H9 (cell line): Measurements from ENCODE around the gene AMPH. TPM values are rescaled to one million over a fixed set of nuclear protein-coding genes. Genes with fewer than 3 reads are reported as not detected.

Experiments used
- DNase-seq: peaks from one replicate; pipeline ENCODE4 v3.0.0-alpha.2; 2017
- H2AFZ ChIP-seq: one replicate; pipeline ENCODE4 v1.6.1; 2013; ENCODE audit warnings: mild to moderate bottlenecking, low read length, control low read depth, moderate library complexity
- H2AK5ac ChIP-seq: 2 replicates; pipeline ENCODE4 v1.6.1; 2013; ENCODE audit warnings: low read length, control low read depth, mixed read lengths; ENCODE audit not compliant: insufficient read length
- H2BK120ac ChIP-seq: one replicate; pipeline ENCODE4 v1.6.1; 2013; ENCODE audit warnings: low read depth, mild to moderate bottlenecking, low read length, control low read depth, inconsistent platforms; ENCODE audit not compliant: poor library complexity, severe bottlenecking
- H2BK12ac ChIP-seq: 2 replicates; pipeline ENCODE4 v1.6.1; 2013; ENCODE audit warnings: low read length, control low read depth, mixed read lengths, low read depth; ENCODE audit not compliant: insufficient read length
- H2BK15ac ChIP-seq: 2 replicates; pipeline ENCODE4 v1.6.1; 2013; ENCODE audit warnings: low read depth, low read length, control low read depth
- H2BK20ac ChIP-seq: one replicate; pipeline ENCODE4 v1.6.1; 2013; ENCODE audit warnings: low read depth, mild to moderate bottlenecking, low read length, control low read depth, inconsistent platforms; ENCODE audit not compliant: poor library complexity, severe bottlenecking
- H2BK5ac ChIP-seq: 2 replicates; pipeline ENCODE4 v1.6.1; 2013; ENCODE audit warnings: low read length, control low read depth, mixed read lengths; ENCODE audit not compliant: insufficient read length
- H3K14ac ChIP-seq: 2 replicates; pipeline ENCODE4 v1.6.1; 2013; ENCODE audit warnings: low read length, control low read depth; ENCODE audit not compliant: insufficient read depth
- H3K18ac ChIP-seq: 2 replicates; pipeline ENCODE4 v1.6.1; 2013; ENCODE audit warnings: low read depth, mild to moderate bottlenecking, mixed read lengths, low read length, control low read depth; ENCODE audit not compliant: insufficient read length
- H3K23ac ChIP-seq: 2 replicates; pipeline ENCODE4 v1.6.1; 2013; ENCODE audit warnings: low read length, control low read depth, mixed read lengths, low read depth; ENCODE audit not compliant: insufficient read length
- H3K23me2 ChIP-seq: 2 replicates; pipeline ENCODE4 v1.6.1; 2013; ENCODE audit warnings: low read depth, mild to moderate bottlenecking, mixed read lengths, low read length, control low read depth; ENCODE audit not compliant: insufficient read length, poor library complexity, severe bottlenecking
- H3K27ac ChIP-seq: 2 replicates; pipeline ENCODE4 v1.5.1; 2013; ENCODE audit warnings: low read length, control low read depth, mixed read lengths, low read depth; ENCODE audit not compliant: insufficient read length
- H3K27me3 ChIP-seq: 2 replicates; pipeline ENCODE4 v1.6.1; 2013; ENCODE audit warnings: low read length, control low read depth, inconsistent platforms; ENCODE audit not compliant: insufficient read depth
- H3K4ac ChIP-seq: 2 replicates; pipeline ENCODE4 v1.6.1; 2013; ENCODE audit warnings: low read depth, mild to moderate bottlenecking, control low read depth, inconsistent platforms, low read length, moderate library complexity
- H3K4me1 ChIP-seq: 2 replicates; pipeline ENCODE4 v1.6.1; 2013; ENCODE audit warnings: low read length, control low read depth, inconsistent platforms; ENCODE audit not compliant: insufficient read depth
- H3K4me2 ChIP-seq: 2 replicates; pipeline ENCODE4 v1.6.1; 2013; ENCODE audit warnings: low read length, control low read depth, mixed read lengths; ENCODE audit not compliant: insufficient read length, insufficient read depth
- H3K56ac ChIP-seq: 2 replicates; pipeline ENCODE4 v1.6.1; 2013; ENCODE audit warnings: low read depth, mild to moderate bottlenecking, mixed read lengths, low read length, control low read depth; ENCODE audit not compliant: insufficient read length
- H3K79me1 ChIP-seq: 2 replicates; pipeline ENCODE4 v1.6.1; 2013; ENCODE audit warnings: low read depth, mild to moderate bottlenecking, moderate library complexity, low read length, control low read depth, inconsistent platforms; ENCODE audit not compliant: insufficient read depth, poor library complexity, severe bottlenecking
- H3K79me2 ChIP-seq: 2 replicates; pipeline ENCODE4 v1.6.1; 2013; ENCODE audit warnings: low read length, control low read depth, inconsistent platforms; ENCODE audit not compliant: insufficient read depth
- H3K9ac ChIP-seq: 2 replicates; pipeline ENCODE4 v1.6.1; 2013; ENCODE audit warnings: low read length, control low read depth, mixed read lengths; ENCODE audit not compliant: insufficient read length; ENCODE audit errors: extremely low read depth
- H3K9me3 ChIP-seq: one replicate; pipeline ENCODE4 v1.6.1; 2013; ENCODE audit warnings: low read depth, low read length, inconsistent platforms; ENCODE audit not compliant: control insufficient read depth
- H3T11ph ChIP-seq: one replicate; pipeline ENCODE4 v1.6.1; 2013; ENCODE audit warnings: mild to moderate bottlenecking, low read length, control low read depth, inconsistent platforms
- H4K20me1 ChIP-seq: one replicate; pipeline ENCODE4 v1.6.1; 2013; ENCODE audit not compliant: control insufficient read depth, insufficient read length, insufficient read depth
- H4K5ac ChIP-seq: 2 replicates; pipeline ENCODE4 v1.6.1; 2013; ENCODE audit warnings: low read depth, mild to moderate bottlenecking, mixed read lengths, low read length, control low read depth; ENCODE audit not compliant: insufficient read length
- H4K8ac ChIP-seq: replicated peaks from 2 replicates; pipeline ENCODE4 v1.6.1; 2013; ENCODE audit warnings: low read length, control low read depth, mixed read lengths, low read depth; ENCODE audit not compliant: insufficient read length
- H4K91ac ChIP-seq: 2 replicates; pipeline ENCODE4 v1.6.1; 2013; ENCODE audit warnings: low read depth, mild to moderate bottlenecking, moderate library complexity, mixed read lengths, low read length, control low read depth; ENCODE audit not compliant: insufficient read length
- H3K27ac Mint-ChIP-seq, 3 experiments: 2 replicates in 2 of 3; 3 replicates in 1 of 3; pipeline ENCODE4 v1.8.0; 2020 to 2021; ENCODE audit warnings: mixed read lengths in 3 of 3, mild to moderate bottlenecking in 1 of 3, moderate library complexity in 1 of 3
- H3K27me3 Mint-ChIP-seq: 2 replicates; pipeline ENCODE4 v1.8.0; 2021; ENCODE audit warnings: low read depth, mild to moderate bottlenecking, moderate library complexity, mixed read lengths
- H3K36me3 Mint-ChIP-seq, 3 experiments: 2 replicates in 2 of 3; 3 replicates in 1 of 3; pipeline ENCODE4 v1.8.0; 2020 to 2021; ENCODE audit warnings: low read depth in 3 of 3, mixed read lengths in 3 of 3; ENCODE audit not compliant: insufficient read depth in 1 of 3
- H3K4me1 Mint-ChIP-seq, 2 experiments: 2 replicates each; pipeline ENCODE4 v1.8.0; 2020; ENCODE audit warnings: mixed read lengths in 2 of 2
- H3K4me3 Mint-ChIP-seq, 2 experiments: 2 replicates in 1 of 2; 3 replicates in 1 of 2; pipeline ENCODE4 v1.8.0; 2020 to 2021; ENCODE audit warnings: mild to moderate bottlenecking in 2 of 2, mixed read lengths in 2 of 2, moderate library complexity in 1 of 2
- H3K9me3 Mint-ChIP-seq, 2 experiments: 2 replicates in 1 of 2; 3 replicates in 1 of 2; pipeline ENCODE4 v1.8.0; 2020; ENCODE audit warnings: mild to moderate bottlenecking in 2 of 2, mixed read lengths in 2 of 2, moderate library complexity in 1 of 2
- WGBS: extraction: QIAGEN DNeasy Blood & Tissue Kit; methylation state at CpG from one replicate; pipeline ENCODE4 v1.1.7; 2013; ENCODE audit warnings: missing lambda C conversion rate, low lambda C conversion rate, mixed read lengths; ENCODE audit not compliant: insufficient read length; ENCODE audit errors: extremely low coverage; 5-methylcytosine and 5-hydroxymethylcytosine counted together
- total RNA-seq: library from RNA; stranded (reverse); gene quantifications from 2 replicates; pipeline ENCODE4 v1.2.1, GENCODE V29; 2021
- TF ChIP-seq, protein P1 (sequence below): fragments of 200-600 bp; sonication (generic); conservative IDR thresholded peaks from 3 replicates; pipeline ENCODE4 v1.8.0; 2021; ENCODE audit warnings: antibody characterized with exemption, mild to moderate bottlenecking

The AMPH gene
- total RNA-seq, 1 experiment from 2014 or later = 4.8 TPM

- Histone ChIP-seq H3K79me2 (no peaks in the 10 kb centered on the region), H2BK12ac (no peak overlapping the region), H2AFZ (no peak overlapping the region), H3K4me1 (no peaks in the 10 kb centered on the region), H3K79me1 (no peaks in the 10 kb centered on the region), H4K8ac (no peak overlapping the region), H3K23me2 (no peaks in the 10 kb centered on the region), H2BK20ac (no peak overlapping the region), H2BK120ac (no peak overlapping the region), H2BK15ac (no peak overlapping the region), H4K5ac (no peak overlapping the region), H3K9me3 (no peaks in the 10 kb centered on the region), H3K14ac (no peak overlapping the region), H4K20me1 (no peaks in the 10 kb centered on the region), H2AK5ac (no peak overlapping the region), H3K18ac (no peak overlapping the region), H3K9ac (no peak overlapping the region), H3K4ac (no peak overlapping the region), H3T11ph (no peak overlapping the region), H2BK5ac (no peak overlapping the region), H3K4me2 (no peak overlapping the region), H3K27ac (no peak overlapping the region), H3K27me3 (no peaks in the 10 kb centered on the region), H3K56ac (no peak overlapping the region), H4K91ac (no peak overlapping the region), H3K23ac (no peak overlapping the region)
- Mint-ChIP-seq H3K4me3 (no peak overlapping the region), H3K27ac (no peak overlapping the region), H3K4me1 (no peaks in the 10 kb centered on the region), H3K36me3 (peaks cover 0 to 2% (median 0%) of the 10 kb centered on the region in 3 experiments; a peak in 2 of 7 replicates), H3K27me3 (no peaks in the 10 kb centered on the region; the same call in 1 of the 2 replicates), H3K9me3 (no peaks in the 10 kb centered on the region)
- DNase-seq = no peak
- TF ChIP-seq, protein P1, sequence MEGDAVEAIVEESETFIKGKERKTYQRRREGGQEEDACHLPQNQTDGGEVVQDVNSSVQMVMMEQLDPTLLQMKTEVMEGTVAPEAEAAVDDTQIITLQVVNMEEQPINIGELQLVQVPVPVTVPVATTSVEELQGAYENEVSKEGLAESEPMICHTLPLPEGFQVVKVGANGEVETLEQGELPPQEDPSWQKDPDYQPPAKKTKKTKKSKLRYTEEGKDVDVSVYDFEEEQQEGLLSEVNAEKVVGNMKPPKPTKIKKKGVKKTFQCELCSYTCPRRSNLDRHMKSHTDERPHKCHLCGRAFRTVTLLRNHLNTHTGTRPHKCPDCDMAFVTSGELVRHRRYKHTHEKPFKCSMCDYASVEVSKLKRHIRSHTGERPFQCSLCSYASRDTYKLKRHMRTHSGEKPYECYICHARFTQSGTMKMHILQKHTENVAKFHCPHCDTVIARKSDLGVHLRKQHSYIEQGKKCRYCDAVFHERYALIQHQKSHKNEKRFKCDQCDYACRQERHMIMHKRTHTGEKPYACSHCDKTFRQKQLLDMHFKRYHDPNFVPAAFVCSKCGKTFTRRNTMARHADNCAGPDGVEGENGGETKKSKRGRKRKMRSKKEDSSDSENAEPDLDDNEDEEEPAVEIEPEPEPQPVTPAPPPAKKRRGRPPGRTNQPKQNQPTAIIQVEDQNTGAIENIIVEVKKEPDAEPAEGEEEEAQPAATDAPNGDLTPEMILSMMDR = no peak
- no CpG with 5 or more reads among the region's 4 CpGs for WGBS
Measured at GRCh38 chr7:38427279-38427955, 203.8 kb downstream of the AMPH start.
